Right lobe of liver (tissue), 6 donors: ENCODE data around the gene MARK2. TPM values are rescaled to one million over a fixed set of nuclear protein-coding genes. Genes with fewer than 3 reads are reported as not detected.

Experiments
- ATAC-seq, 4 donors: fragments of 200-7000 bp; cut with Tn5 transposase; one replicate each; pipeline ENCODE4 v1.9.1; 2020; ENCODE audit warnings: mild to moderate bottlenecking in 4 of 4, moderate library complexity in 4 of 4
- DNase-seq, 3 donors: peaks; one replicate each; pipeline ENCODE4 v3.0.0-alpha.2; 2020
- H3K27ac ChIP-seq, 3 donors: fragments of 200-600 bp; one replicate each; pipeline ENCODE4 v1.8.0; 2022
- H3K27me3 ChIP-seq, 2 donors: fragments of 200-600 bp; one replicate each; pipeline ENCODE4 v1.8.0; 2022
- H3K36me3 ChIP-seq, 4 donors: fragments of 200-600 bp; sonication (generic) in 1 of 4; one replicate each; pipeline versions ENCODE4 v1.5.1 to v1.8.0; 2017 to 2022; ENCODE audit warnings: control low read depth in 1 of 4
- H3K4me1 ChIP-seq, 4 donors: fragments of 200-600 bp; sonication (generic) in 1 of 4; one replicate each; pipeline versions ENCODE4 v1.5.1 to v1.8.0; 2017 to 2022; ENCODE audit warnings: control low read depth in 1 of 4
- H3K4me3 ChIP-seq, 3 donors: fragments of 200-600 bp; one replicate each; pipeline ENCODE4 v1.8.0; 2022
- H3K9me3 ChIP-seq, 4 donors: fragments of 200-600 bp; sonication (generic) in 1 of 4; one replicate each; pipeline versions ENCODE4 v1.5.1 to v1.8.0; 2017 to 2022; ENCODE audit warnings: control low read depth in 1 of 4
- POLR2A ChIP-seq: fragments of 450-650 bp; IDR thresholded peaks from one replicate; pipeline ENCODE4 v1.6.1; 2017; ENCODE audit warnings: antibody characterized with exemption, mild to moderate bottlenecking
- WGBS: methylation state at CpG from one replicate; pipeline ENCODE4 v1.1.6; 2018; ENCODE audit warnings: low coverage, low lambda C conversion rate; ENCODE audit not compliant: insufficient coverage; ENCODE audit errors: missing lambda C conversion rate; 5-methylcytosine and 5-hydroxymethylcytosine counted together
- intact Hi-C, 2 donors: fragments of 100-400 bp; cut with DNase I; formaldehyde crosslinking; loops; one replicate each; pipeline versions ENCODE4 v1.11.2 to v1.14.1; 2022
- total RNA-seq, 6 experiments: library from RNA; depleted of rRNA in 2 of 6; stranded (reverse); fragments of >200 nt in 2 of 6; fragmentation: NEBNext Ultra II Directional in 3 of 6; extraction: Animal tissue kit (Norgen Biotek cat#: 25700) in 3 of 6; gene quantifications; one replicate each; pipeline versions ENCODE4 v1.1.0 to v1.2.4, GENCODE V29; 2016 to 2023
- TF ChIP-seq, protein P1 (sequence below), 4 donors: fragments of 200-600 bp in 3 of 4; fragments of 450-650 bp in 1 of 4; IDR thresholded peaks; one replicate each; pipeline versions ENCODE4 v1.5.1 to v1.8.0; 2016 to 2022; ENCODE audit warnings: antibody characterized with exemption in 4 of 4, mild to moderate bottlenecking in 2 of 4
- donor health status: DM: no; HTN: yes; CAD: no.
- donor health status: DM: no; HTN: no; CAD: no.
- donor health status: DM: no; HTN: no; CAD: no.
- donor health status: DM: no; HTN: yes; CAD: no.
- donor health status: DM: no; HTN: yes; CAD: no.

Gene MARK2
- total RNA-seq, 6 experiments from 2014 or later: 10.6 to 14.8 (median 12.2) TPM

GRCh38 chr11:63850920-63851319 lies 12.0 kb downstream of the MARK2 start:
- H3K27me3 ChIP-seq: no peaks in the 10 kb centered on the region
- peaks cover 0 to 9% (median 0%) of the 10 kb centered on the region in 4 donors for H3K4me1 ChIP-seq
- DNase-seq: no peak
- intact Hi-C loops: no loop called here
- H3K4me3 ChIP-seq: no peak overlapping the region
- no peak overlapping the region for H3K27ac ChIP-seq
- no peaks in the 10 kb centered on the region for H3K9me3 ChIP-seq
- TF ChIP-seq POLR2A: no peak
- TF ChIP-seq, protein P1, sequence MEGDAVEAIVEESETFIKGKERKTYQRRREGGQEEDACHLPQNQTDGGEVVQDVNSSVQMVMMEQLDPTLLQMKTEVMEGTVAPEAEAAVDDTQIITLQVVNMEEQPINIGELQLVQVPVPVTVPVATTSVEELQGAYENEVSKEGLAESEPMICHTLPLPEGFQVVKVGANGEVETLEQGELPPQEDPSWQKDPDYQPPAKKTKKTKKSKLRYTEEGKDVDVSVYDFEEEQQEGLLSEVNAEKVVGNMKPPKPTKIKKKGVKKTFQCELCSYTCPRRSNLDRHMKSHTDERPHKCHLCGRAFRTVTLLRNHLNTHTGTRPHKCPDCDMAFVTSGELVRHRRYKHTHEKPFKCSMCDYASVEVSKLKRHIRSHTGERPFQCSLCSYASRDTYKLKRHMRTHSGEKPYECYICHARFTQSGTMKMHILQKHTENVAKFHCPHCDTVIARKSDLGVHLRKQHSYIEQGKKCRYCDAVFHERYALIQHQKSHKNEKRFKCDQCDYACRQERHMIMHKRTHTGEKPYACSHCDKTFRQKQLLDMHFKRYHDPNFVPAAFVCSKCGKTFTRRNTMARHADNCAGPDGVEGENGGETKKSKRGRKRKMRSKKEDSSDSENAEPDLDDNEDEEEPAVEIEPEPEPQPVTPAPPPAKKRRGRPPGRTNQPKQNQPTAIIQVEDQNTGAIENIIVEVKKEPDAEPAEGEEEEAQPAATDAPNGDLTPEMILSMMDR (IDR thresholded peaks at IDR 0.05): no peak
- ATAC-seq: peak in 1 of 4 donors; percentile 33
- H3K36me3 ChIP-seq: no peaks in the 10 kb centered on the region
- WGBS: 61% methylated on average over 5 of the region's 5 CpGs

GRCh38 chr11:63851364-63851763 lies 12.5 kb downstream of the MARK2 start:
- TF ChIP-seq, protein P1 (IDR thresholded peaks at IDR 0.05): no peak
- TF ChIP-seq POLR2A: no peak
- intact Hi-C loops: no loop called here
- Histone ChIP-seq H3K27me3 (no peaks in the 10 kb centered on the region), H3K27ac (no peak overlapping the region), H3K4me1 (peaks cover 0 to 6% (median 0%) of the 10 kb centered on the region in 4 donors), H3K36me3 (no peaks in the 10 kb centered on the region), H3K4me3 (no peak overlapping the region), H3K9me3 (no peaks in the 10 kb centered on the region)
- WGBS: 47% methylated on average over 2 of the region's 2 CpGs
- no peak for ATAC-seq
- DNase-seq: no peak

- H3K36me3 ChIP-seq: no peaks in the 10 kb centered on the region
- no peaks in the 10 kb centered on the region for H3K9me3 ChIP-seq
- H3K4me1 ChIP-seq: peaks cover 0 to 13% (median 3%) of the 10 kb centered on the region in 4 donors
- no peaks in the 10 kb centered on the region for H3K27me3 ChIP-seq
- intact Hi-C loops: no loop called here
- ATAC-seq: peak in 3 of 4 donors; percentile 34 to 49 (median 47)
- H3K4me3 ChIP-seq: no peak overlapping the region
- DNase-seq: peak in 1 of 3 donors; percentile 12
- WGBS: 60% methylated on average over 2 of the region's 3 CpGs
- H3K27ac ChIP-seq: no peak overlapping the region
- TF ChIP-seq, protein P1 (IDR thresholded peaks at IDR 0.05): no peak
- TF ChIP-seq POLR2A: no peak
These were observed 14.6 kb downstream of the MARK2 start for GRCh38 chr11:63853476-63853875.

DNA sequence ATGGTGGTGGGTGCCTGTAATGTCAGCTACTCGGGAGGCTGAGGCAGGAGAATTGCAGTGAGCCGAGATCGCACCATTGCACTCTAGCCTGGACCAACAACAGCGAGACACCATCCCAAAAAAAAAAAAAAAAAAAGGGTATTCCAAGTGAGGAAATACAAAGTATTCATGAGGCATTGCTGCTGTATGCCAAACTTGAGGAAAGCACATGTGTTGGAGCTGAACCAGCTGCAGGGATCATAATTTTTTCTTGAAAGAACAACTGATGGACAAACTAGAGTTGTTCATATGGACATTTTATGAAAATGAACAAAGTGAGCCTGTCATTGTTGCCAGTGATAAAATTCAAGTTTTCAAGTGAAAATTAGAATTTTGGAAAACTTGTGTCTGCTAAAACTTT lies 15.8 kb downstream of the MARK2 start:
- Histone ChIP-seq H3K27ac (no peak overlapping the region), H3K27me3 (no peaks in the 10 kb centered on the region), H3K36me3 (no peaks in the 10 kb centered on the region), H3K9me3 (no peaks in the 10 kb centered on the region), H3K4me1 (peaks cover 0 to 18% (median 4%) of the 10 kb centered on the region in 4 donors), H3K4me3 (no peak overlapping the region)
- TF ChIP-seq POLR2A: no peak
- TF ChIP-seq, protein P1 (IDR thresholded peaks at IDR 0.05): no peak
- DNase-seq (no peak), ATAC-seq (no peak)
- WGBS: 84% methylated on average over 2 of the region's 4 CpGs
- intact Hi-C loops: no loop called here

DNA sequence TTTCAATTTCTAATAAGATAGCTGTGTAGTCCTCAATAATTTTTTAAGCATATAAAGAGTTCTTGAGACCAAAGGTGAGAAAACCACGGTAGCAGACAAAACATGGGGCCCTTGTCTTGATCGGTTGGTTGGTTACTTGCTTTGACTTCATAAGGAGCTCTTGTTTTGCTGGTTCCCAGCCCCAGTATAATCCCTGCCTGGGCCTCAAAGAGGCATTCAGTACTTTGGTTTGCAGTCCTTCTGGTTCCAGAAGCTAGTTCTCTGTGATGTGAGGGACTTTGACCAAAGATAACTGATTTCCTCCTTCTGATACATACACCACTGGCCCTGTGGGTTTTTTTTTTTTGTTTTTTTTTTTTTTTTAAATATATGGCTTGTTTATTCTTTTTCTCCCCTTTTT lies 17.1 kb downstream of the MARK2 start:
- peaks cover 0 to 18% (median 4%) of the 10 kb centered on the region in 4 donors for H3K4me1 ChIP-seq
- no peaks in the 10 kb centered on the region for H3K9me3 ChIP-seq
- 72% methylated on average over 2 of the region's 2 CpGs for WGBS
- H3K27me3 ChIP-seq: no peaks in the 10 kb centered on the region
- H3K27ac ChIP-seq: no peak overlapping the region
- intact Hi-C loops: no loop called here
- no peak for TF ChIP-seq POLR2A
- TF ChIP-seq, protein P1 (IDR thresholded peaks at IDR 0.05): no peak
- ATAC-seq (peak in 2 of 4 donors; percentile 21 to 52), DNase-seq (no peak)
- H3K36me3 ChIP-seq: no peaks in the 10 kb centered on the region
- no peak overlapping the region for H3K4me3 ChIP-seq
